T-helper 9 cell (primary cell): ENCODE results near the gene TIMM9.
A peak's percentile ranks its signal among the peaks of the same experiment; 100 is the strongest.
"Not testable (repeated sequence)": the region's sequence is repeated elsewhere in the genome, so short reads cannot be mapped to it uniquely, and the experiment has no call there.

Source experiments
- DNase-seq: peaks from one replicate; pipeline ENCODE4 v3.0.0-alpha.2; 2020
- total RNA-seq, 2 donors: gene quantifications; one replicate each; lab custom pipeline; 2026; lab: John Stamatoyannopoulos, UW

TIMM9 gene
- 9.2 to 14.0 reads per million in 2 donors for total RNA-seq

- DNase-seq = peak; percentile 89
Observed at GRCh38 chr14:58427281-58428117, at the start of gene TIMM9, which contains the start of gene KIAA0586. Gene TIMM9, minus strand, starts transcription at chr14:58427531. Its CDS starts 15,586 bp downstream, at chr14:58411945. Gene KIAA0586, plus strand, starts transcription at chr14:58427719. Its CDS starts 546 bp downstream, at chr14:58428265.

GRCh38 chr14:58476320-58476719 lies 49.0 kb upstream of the TIMM9 start:
- no peak for DNase-seq

- DNase-seq = no peak
Observed at GRCh38 chr14:58469309-58469708, 42.0 kb upstream of the TIMM9 start.

GRCh38 chr14:58467575-58467974 lies 40.2 kb upstream of the TIMM9 start:
- DNase-seq = no peak

- DNase-seq = no peak
Observed at GRCh38 chr14:58466459-58466858, 39.1 kb upstream of the TIMM9 start.

GRCh38 chr14:58465421-58465820 lies 38.1 kb upstream of the TIMM9 start:
- no peak for DNase-seq

GRCh38 chr14:58464652-58465051 lies 37.3 kb upstream of the TIMM9 start:
- DNase-seq = no peak

GRCh38 chr14:58463147-58463546 lies 35.8 kb upstream of the TIMM9 start:
- DNase-seq = no peak

GRCh38 chr14:58460772-58461171 lies 33.4 kb upstream of the TIMM9 start:
- DNase-seq = no peak

GRCh38 chr14:58455593-58456265 lies 28.4 kb upstream of the TIMM9 start:
- DNase-seq = no peak

- no peak for DNase-seq
Observed at GRCh38 chr14:58444627-58445026, 17.3 kb upstream of the TIMM9 start.

GRCh38 chr14:58439476-58439875 lies 12.1 kb upstream of the TIMM9 start:
- DNase-seq = no peak

GRCh38 chr14:58430156-58430555 lies 2.8 kb upstream of the TIMM9 start:
- DNase-seq = no peak

GRCh38 chr14:58428118-58428683 lies 870 bp upstream of the TIMM9 start:
- DNase-seq = no peak

- peak; percentile 32 for DNase-seq
Observed at GRCh38 chr14:58426670-58427280, 556 bp downstream of the TIMM9 start.

GRCh38 chr14:58416934-58417333 lies 10.4 kb downstream of the TIMM9 start:
- DNase-seq = not testable (repeated sequence)

- DNase-seq = no peak
Observed at GRCh38 chr14:58415636-58416547, 11.4 kb downstream of the TIMM9 start.

- DNase-seq = no peak
Observed at GRCh38 chr14:58414845-58415244, 12.5 kb downstream of the TIMM9 start.

GRCh38 chr14:58408681-58409215 lies 18.6 kb downstream of the TIMM9 start:
- DNase-seq = no peak

- no peak for DNase-seq
Observed at GRCh38 chr14:58401587-58401986, 25.7 kb downstream of the TIMM9 start.

GRCh38 chr14:58398895-58399294 lies 28.4 kb downstream of the TIMM9 start:
- no peak for DNase-seq

GRCh38 chr14:58398495-58398894 lies 28.8 kb downstream of the TIMM9 start:
- DNase-seq = no peak
